ENCODE data around the gene DCTN3.

DCTN3 gene

DNA sequence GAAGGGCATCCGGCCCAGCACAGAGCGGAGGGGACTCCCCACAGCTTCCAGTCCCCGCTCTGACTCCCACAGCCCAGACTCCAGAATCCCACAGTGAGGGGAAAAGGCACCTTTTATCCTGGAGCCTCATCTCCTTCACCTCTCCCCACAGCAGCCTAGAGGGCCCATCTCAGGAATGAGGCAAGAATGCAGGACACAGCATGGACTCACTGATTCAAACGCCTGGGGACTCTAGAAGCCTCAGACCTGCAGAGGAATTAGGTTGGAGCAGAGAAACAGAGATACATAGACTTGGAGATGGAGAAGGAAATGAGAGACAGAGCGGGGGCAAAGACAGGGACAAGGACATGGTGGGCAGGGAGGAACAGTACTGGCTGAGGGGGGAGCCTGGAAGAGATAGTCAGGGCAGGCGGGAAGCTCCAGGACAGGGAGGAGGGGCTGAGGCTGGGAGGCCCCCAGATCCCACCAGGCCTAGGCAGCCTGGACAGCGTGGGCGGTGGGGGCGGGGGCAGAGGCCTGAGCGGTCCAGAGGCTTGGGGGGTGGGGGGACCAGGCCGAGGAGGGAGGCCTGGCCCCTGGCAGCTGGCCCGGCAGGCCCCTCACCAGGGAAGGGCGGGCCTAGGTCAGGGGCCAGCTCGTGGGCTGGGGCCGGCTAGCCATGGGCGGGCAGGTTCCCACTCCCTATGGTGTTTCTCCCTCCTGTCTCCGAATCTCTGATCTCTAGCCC, 46.5 kb downstream of the DCTN3 start:
- DNase-seq (ENCODE audit: low read depth): no peak

- DNase-seq (ENCODE audit: low read depth): no peak
Observed at GRCh38 chr9:34572628-34573027, 47.7 kb downstream of the DCTN3 start.

GRCh38 chr9:34572092-34572491, 48.2 kb downstream of the DCTN3 start:
- no peak for DNase-seq (ENCODE audit: low read depth)

DNA sequence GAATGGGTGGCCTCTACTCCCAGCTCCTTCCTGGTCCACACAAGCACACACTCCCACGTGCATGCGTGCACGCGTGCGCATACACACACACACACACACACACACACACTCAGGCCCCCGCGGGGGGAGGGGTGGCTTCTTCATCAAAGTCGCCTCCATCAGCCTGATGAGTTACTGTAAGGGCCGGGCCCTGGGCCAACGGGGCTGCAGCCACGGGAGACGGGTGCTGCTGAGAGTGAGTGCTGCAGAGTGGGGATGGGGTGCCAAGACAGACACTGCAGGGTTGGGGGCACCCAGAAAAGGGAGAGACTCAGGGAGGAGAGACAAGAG, 48.8 kb downstream of the DCTN3 start:
- DNase-seq (ENCODE audit: low read depth): no peak

DNA sequence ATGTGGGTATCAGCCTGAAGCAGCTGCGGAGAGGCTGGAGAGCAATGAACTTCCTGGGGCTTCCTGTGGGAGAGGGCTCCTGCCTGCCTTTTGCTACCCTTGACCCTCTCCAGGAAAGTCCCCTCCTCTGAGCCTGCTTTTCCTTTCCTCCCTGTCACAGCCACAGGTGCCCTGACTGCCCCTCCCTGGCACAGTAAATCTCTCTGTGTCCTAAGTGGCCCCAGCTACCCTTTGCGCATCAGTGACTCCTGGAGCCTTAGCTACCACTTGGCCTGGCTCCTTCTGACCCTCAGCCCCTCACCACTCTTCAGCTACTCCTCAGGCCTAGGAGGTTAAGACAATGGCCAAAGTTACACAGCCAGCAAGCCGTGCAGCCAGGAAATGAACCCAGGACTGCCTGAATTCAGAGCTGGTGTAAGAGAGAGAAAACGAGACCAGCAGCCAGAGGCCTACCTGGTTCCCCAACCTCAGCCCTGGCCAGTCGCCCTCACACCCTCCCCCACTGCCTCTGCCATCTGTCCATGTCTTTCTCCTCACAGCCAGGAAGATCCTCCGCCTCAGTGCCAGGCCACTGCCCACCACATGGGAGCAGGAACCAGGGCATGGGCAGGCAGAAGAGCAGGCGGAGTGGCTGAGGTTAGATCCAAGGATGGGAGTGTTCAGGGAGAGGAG, 49.4 kb downstream of the DCTN3 start:
- no peak for DNase-seq (ENCODE audit: low read depth)

- DNase-seq (ENCODE audit: low read depth): no peak
Observed at GRCh38 chr9:34570376-34570775, 49.9 kb downstream of the DCTN3 start.

DNA sequence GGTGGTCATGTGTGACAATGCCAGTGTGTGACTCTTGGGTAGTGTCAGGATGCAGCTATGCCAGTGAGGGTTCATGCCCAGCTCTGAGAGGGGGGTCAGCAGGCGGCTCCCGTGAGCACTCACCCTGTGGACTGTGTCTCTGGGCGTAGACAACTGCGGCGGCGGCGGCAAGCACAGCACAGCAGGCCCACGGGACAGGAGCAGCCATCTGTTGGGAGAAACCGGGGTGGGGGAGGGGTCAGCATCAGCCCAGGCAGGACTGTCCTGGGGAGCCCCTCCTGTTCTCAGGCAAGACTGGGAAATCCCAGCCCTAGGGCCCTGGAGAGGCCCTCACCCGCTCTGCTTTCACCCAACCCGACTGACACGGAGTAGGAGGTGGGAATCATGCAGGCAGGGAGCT, 51.5 kb downstream of the DCTN3 start:
- DNase-seq (ENCODE audit: low read depth): no peak

GRCh38 chr9:34568133-34568532, 52.2 kb downstream of the DCTN3 start:
- DNase-seq (ENCODE audit: low read depth): no peak

- no peak for DNase-seq (ENCODE audit: low read depth)
Observed at GRCh38 chr9:34566972-34567371, 53.3 kb downstream of the DCTN3 start.

GRCh38 chr9:34566322-34566721, 54.0 kb downstream of the DCTN3 start:
- DNase-seq (ENCODE audit: low read depth): no peak

- no peak for DNase-seq (ENCODE audit: low read depth)
Observed at GRCh38 chr9:34565856-34566255, 54.4 kb downstream of the DCTN3 start.

DNA sequence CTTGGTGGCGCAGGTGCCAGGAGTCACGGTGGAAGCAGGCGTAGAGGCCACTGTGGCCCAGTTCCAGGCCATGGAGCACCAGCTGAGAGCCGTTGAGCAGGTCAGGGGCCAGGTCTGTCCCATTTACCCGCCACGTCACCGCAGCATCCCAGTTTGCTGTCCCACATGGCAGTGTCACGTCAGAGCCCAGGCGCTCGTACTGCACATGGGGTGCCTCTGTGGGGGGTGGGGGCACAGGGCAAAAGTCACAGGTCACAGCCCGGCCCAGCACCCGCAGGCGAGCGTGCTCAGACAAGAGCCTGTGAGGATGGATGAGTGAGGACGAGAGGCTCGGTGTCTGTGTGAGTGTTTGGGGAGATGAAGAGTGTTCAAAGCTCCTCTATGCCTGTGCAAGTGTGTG, 55.7 kb downstream of the DCTN3 start:
- DNase-seq (ENCODE audit: low read depth): no peak
